Mesendoderm (in vitro differentiated cells): Measurements from ENCODE around the gene NXPH2.
"Not testable (repeated sequence)": the region's sequence is repeated elsewhere in the genome, so short reads cannot be mapped to it uniquely, and the experiment has no call there.

Experiments
- DNase-seq: peaks from one replicate; pipeline ENCODE4 v3.0.0; 2013
- H2AK5ac ChIP-seq: 2 replicates; pipeline ENCODE4 v1.6.1; 2013; ENCODE audit warnings: low read length, inconsistent platforms
- H2BK120ac ChIP-seq: 2 replicates; pipeline ENCODE4 v1.6.1; 2013; ENCODE audit warnings: low read depth, mild to moderate bottlenecking, low read length, moderate library complexity, mixed read lengths
- H2BK15ac ChIP-seq: replicated peaks from 2 replicates; pipeline ENCODE4 v1.6.1; 2013; ENCODE audit warnings: low read depth, mild to moderate bottlenecking, moderate library complexity
- H2BK5ac ChIP-seq: 2 replicates; pipeline ENCODE4 v1.6.1; 2013; ENCODE audit warnings: low read length, inconsistent platforms
- H3K18ac ChIP-seq: 2 replicates; pipeline ENCODE4 v1.6.1; 2013; ENCODE audit warnings: mild to moderate bottlenecking, low read length, mixed read lengths
- H3K23ac ChIP-seq: one replicate; pipeline ENCODE4 v1.6.1; 2013; ENCODE audit warnings: low read length
- H3K27ac ChIP-seq: 2 replicates; pipeline ENCODE4 v1.5.1; 2013; ENCODE audit warnings: low read depth, mild to moderate bottlenecking, inconsistent platforms, low read length, moderate library complexity
- H3K27me3 ChIP-seq: 2 replicates; pipeline ENCODE4 v1.6.1; 2013; ENCODE audit warnings: low read length, control low read depth, mild to moderate bottlenecking, inconsistent platforms; ENCODE audit not compliant: insufficient read depth, poor library complexity
- H3K36me3 ChIP-seq: 2 replicates; pipeline ENCODE4 v1.6.1; 2013; ENCODE audit warnings: low read length, inconsistent platforms; ENCODE audit not compliant: control insufficient read depth, insufficient read depth
- H3K4ac ChIP-seq: one replicate; pipeline ENCODE4 v1.6.1; 2013; ENCODE audit warnings: low read depth, mild to moderate bottlenecking, low read length, moderate library complexity
- H3K4me1 ChIP-seq: 2 replicates; pipeline ENCODE4 v1.6.1; 2013; ENCODE audit warnings: low read depth, low read length, inconsistent platforms; ENCODE audit not compliant: control insufficient read depth
- H3K4me2 ChIP-seq: 2 replicates; pipeline ENCODE4 v1.6.1; 2013; ENCODE audit warnings: low read length
- H3K4me3 ChIP-seq: 2 replicates; pipeline ENCODE4 v1.5.1; 2013; ENCODE audit warnings: mild to moderate bottlenecking, low read length
- H3K56ac ChIP-seq: one replicate; pipeline ENCODE4 v1.6.1; 2013; ENCODE audit warnings: low read length
- H3K79me1 ChIP-seq: 2 replicates; pipeline ENCODE4 v1.6.1; 2013; ENCODE audit warnings: low read length, inconsistent platforms
- H3K79me2 ChIP-seq: 2 replicates; pipeline ENCODE4 v1.6.1; 2013; ENCODE audit warnings: mild to moderate bottlenecking, low read length; ENCODE audit not compliant: control insufficient read depth, insufficient read depth
- H3K9ac ChIP-seq: 2 replicates; pipeline ENCODE4 v1.6.1; 2013; ENCODE audit warnings: low read length, inconsistent platforms
- H4K5ac ChIP-seq: one replicate; pipeline ENCODE4 v1.6.1; 2013; ENCODE audit warnings: low read length
- H4K8ac ChIP-seq: one replicate; pipeline ENCODE4 v1.6.1; 2013; ENCODE audit warnings: low read depth, mild to moderate bottlenecking, control low read depth, low read length, moderate library complexity
- WGBS: extraction: QIAGEN DNeasy Blood & Tissue Kit; methylation state at CpG from one replicate; pipeline ENCODE4 v1.1.7; 2013; ENCODE audit warnings: low lambda C conversion rate, missing lambda C conversion rate; ENCODE audit not compliant: insufficient coverage; ENCODE audit errors: extremely low coverage; 5-methylcytosine and 5-hydroxymethylcytosine counted together

Gene NXPH2

DNA sequence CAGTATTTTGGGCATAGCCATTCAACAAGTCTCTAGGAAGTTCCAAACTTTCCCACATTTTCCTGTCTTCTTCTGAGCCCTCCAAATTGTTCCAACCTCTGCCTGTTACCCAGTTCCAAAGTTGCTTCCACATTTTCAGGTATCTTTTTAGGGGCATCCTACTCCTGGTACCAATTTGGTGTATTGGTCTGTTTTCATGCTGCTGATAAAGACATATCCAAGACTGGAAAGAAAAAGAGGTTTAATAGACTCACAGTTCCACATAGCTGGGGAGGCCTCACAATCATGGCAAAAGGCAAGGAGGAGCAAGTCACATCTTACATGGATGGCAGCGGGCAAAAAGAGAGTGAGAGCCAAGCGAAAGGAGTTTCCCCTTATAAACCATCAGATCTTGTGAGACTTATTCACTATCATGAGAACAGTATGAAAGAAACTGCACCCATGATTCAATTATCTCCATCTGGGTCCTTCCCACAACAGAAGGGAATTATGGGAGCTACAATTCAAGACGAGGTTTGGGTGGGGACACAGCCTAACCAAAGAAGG lies 43.1 kb downstream of the NXPH2 start:
- H3K36me3 ChIP-seq, H3K4me1 ChIP-seq, H3K9ac ChIP-seq, H3K18ac ChIP-seq, H4K8ac ChIP-seq, H3K23ac ChIP-seq, H3K4me2 ChIP-seq, H2BK5ac ChIP-seq, H3K79me2 ChIP-seq, H2BK15ac ChIP-seq, H2BK120ac ChIP-seq, H3K4me3 ChIP-seq, H3K56ac ChIP-seq, H4K5ac ChIP-seq, H3K27me3 ChIP-seq, H3K79me1 ChIP-seq, H3K4ac ChIP-seq, DNase-seq, H3K27ac ChIP-seq, H2AK5ac ChIP-seq: not testable (repeated sequence)
- WGBS: no CpG with 5 or more reads among the region's 3 CpGs

DNA sequence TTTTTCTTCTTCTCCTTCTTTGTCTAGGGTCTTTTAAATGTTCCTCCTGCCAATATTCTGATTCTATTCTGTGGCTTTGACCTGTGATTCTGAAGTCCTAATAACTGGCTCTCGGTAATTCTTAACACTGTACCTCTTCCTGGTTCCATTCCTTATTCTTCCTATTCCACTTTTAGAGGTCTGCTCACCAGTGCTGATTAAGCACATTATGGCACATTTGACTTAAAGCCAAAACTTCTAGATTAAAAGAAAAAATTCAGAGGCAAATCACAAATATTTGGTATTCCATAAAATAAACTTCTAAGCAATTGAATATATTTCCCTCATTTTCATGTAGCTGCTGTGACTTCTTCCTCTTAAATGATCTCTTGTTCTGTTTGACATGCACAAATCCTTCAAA lies 47.5 kb downstream of the NXPH2 start:
- H2BK120ac ChIP-seq: no peak overlapping the region
- no peaks in the 10 kb centered on the region for H3K79me1 ChIP-seq
- H3K79me2 ChIP-seq: no peaks in the 10 kb centered on the region
- H4K5ac ChIP-seq: no peak overlapping the region
- no peak overlapping the region for H3K56ac ChIP-seq
- no peak overlapping the region for H3K27ac ChIP-seq
- no peak overlapping the region for H2AK5ac ChIP-seq
- no CpG with 5 or more reads among the region's 1 CpG for WGBS
- no peak overlapping the region for H3K4me3 ChIP-seq
- H3K18ac ChIP-seq: no peak overlapping the region
- no peak overlapping the region for H2BK15ac ChIP-seq
- no peaks in the 10 kb centered on the region for H3K27me3 ChIP-seq
- no peak overlapping the region for H4K8ac ChIP-seq
- H3K4me2 ChIP-seq: no peak overlapping the region
- H3K4me1 ChIP-seq: no peaks in the 10 kb centered on the region
- no peak overlapping the region for H2BK5ac ChIP-seq
- no peak overlapping the region for H3K9ac ChIP-seq
- H3K4ac ChIP-seq: no peak overlapping the region
- no peak for DNase-seq
- H3K23ac ChIP-seq: no peak overlapping the region
- H3K36me3 ChIP-seq: no peaks in the 10 kb centered on the region

DNA sequence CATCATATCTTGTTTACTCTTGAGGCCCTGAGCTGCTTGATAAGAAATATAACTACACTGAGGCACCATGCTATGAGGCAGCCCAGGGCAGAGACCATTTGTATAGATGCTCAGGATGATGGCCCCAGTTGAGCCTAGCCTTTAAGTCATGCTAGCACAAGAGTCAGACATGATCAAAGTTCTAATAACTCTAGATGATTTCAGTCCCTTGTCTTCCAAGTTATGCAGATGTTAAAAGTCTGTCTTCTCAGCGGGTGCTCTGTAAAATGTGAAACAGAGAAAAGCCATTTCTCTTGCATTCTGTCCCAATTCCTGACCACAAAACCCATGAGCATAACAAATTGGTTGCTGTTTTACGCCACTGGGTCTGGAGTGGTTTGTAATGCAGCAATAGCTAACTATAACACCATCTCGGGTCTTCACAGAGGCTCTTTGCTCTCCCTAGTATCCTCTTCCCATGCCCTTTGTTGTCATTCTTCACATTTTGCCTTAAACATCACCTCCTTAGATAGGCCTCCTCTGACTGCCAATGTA lies 49.6 kb downstream of the NXPH2 start:
- Histone ChIP-seq H3K4me2 (no peak overlapping the region), H3K4me3 (no peak overlapping the region), H3K18ac (no peak overlapping the region), H4K8ac (no peak overlapping the region), H3K4ac (no peak overlapping the region), H3K27me3 (no peaks in the 10 kb centered on the region), H2BK5ac (no peak overlapping the region), H3K79me1 (no peaks in the 10 kb centered on the region), H3K36me3 (no peaks in the 10 kb centered on the region), H2BK120ac (no peak overlapping the region), H2BK15ac (no peak overlapping the region), H3K27ac (no peak overlapping the region), H3K23ac (no peak overlapping the region), H3K9ac (no peak overlapping the region), H4K5ac (no peak overlapping the region), H3K79me2 (no peaks in the 10 kb centered on the region), H2AK5ac (no peak overlapping the region), H3K4me1 (no peaks in the 10 kb centered on the region), H3K56ac (no peak overlapping the region)
- no CpG with 5 or more reads among the region's 3 CpGs for WGBS
- DNase-seq: no peak

DNA sequence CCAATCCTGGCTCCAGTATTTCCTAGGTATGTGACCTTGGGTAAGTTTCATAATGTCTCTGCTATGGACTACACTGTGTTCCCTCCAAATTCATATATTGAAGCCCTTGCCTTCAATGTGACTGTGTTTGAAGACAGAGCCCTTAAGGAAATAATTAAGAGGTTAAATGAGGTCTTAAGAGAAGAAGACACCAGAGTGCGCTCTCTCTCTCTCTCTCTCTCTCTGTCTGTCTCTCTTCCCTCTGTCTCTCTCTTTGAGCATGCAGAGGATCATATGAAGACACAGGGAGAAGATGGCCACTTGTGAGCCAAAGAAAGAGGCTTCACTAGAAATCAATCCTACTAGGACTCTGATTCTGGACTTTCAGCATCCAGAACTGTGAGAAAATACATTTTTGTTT lies 52.2 kb downstream of the NXPH2 start:
- H2BK15ac ChIP-seq: no peak overlapping the region
- H3K27me3 ChIP-seq: no peaks in the 10 kb centered on the region
- no peak overlapping the region for H4K8ac ChIP-seq
- H3K79me1 ChIP-seq: no peaks in the 10 kb centered on the region
- no peak overlapping the region for H3K4me2 ChIP-seq
- H3K18ac ChIP-seq: no peak overlapping the region
- H3K4me3 ChIP-seq: no peak overlapping the region
- H4K5ac ChIP-seq: no peak overlapping the region
- no peak overlapping the region for H3K9ac ChIP-seq
- H2BK5ac ChIP-seq: no peak overlapping the region
- no peak overlapping the region for H3K23ac ChIP-seq
- H3K4ac ChIP-seq: no peak overlapping the region
- no peak overlapping the region for H3K56ac ChIP-seq
- H3K4me1 ChIP-seq: no peaks in the 10 kb centered on the region
- WGBS: no CpG with 5 or more reads among the region's 1 CpG
- H3K27ac ChIP-seq: no peak overlapping the region
- peak; percentile 43 for DNase-seq
- H3K79me2 ChIP-seq: no peaks in the 10 kb centered on the region
- H2BK120ac ChIP-seq: no peak overlapping the region
- no peak overlapping the region for H2AK5ac ChIP-seq
- H3K36me3 ChIP-seq: no peaks in the 10 kb centered on the region

DNA sequence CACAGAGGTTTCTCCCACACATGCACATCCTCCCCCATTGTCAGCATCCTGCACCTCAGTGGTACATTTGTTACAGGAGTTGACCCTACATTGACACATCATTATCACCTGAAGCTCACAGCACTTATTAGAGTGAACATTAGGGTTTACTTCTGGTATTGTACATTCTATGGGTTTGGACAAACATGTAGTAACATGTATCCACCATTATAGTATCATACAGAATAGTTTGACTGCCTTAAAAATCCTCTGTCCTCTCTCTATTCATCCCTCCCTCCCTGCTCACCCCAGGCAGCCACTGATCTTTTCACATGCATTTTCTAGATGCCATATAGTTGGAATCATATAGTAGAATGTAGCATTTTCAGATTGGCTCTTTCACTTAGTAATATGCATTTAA lies 53.5 kb downstream of the NXPH2 start:
- no peak overlapping the region for H3K23ac ChIP-seq
- H3K4me3 ChIP-seq: no peak overlapping the region
- no peaks in the 10 kb centered on the region for H3K4me1 ChIP-seq
- no peak overlapping the region for H3K4ac ChIP-seq
- DNase-seq: no peak
- no peak overlapping the region for H3K9ac ChIP-seq
- H2BK5ac ChIP-seq: no peak overlapping the region
- no peak overlapping the region for H2AK5ac ChIP-seq
- no peaks in the 10 kb centered on the region for H3K27me3 ChIP-seq
- H3K4me2 ChIP-seq: no peak overlapping the region
- no peak overlapping the region for H2BK15ac ChIP-seq
- no peak overlapping the region for H4K5ac ChIP-seq
- H3K79me2 ChIP-seq: no peaks in the 10 kb centered on the region
- H3K27ac ChIP-seq: no peak overlapping the region
- H2BK120ac ChIP-seq: no peak overlapping the region
- H3K79me1 ChIP-seq: no peaks in the 10 kb centered on the region
- H3K36me3 ChIP-seq: no peaks in the 10 kb centered on the region
- no peak overlapping the region for H3K18ac ChIP-seq
- no peak overlapping the region for H3K56ac ChIP-seq
- no peak overlapping the region for H4K8ac ChIP-seq

DNA sequence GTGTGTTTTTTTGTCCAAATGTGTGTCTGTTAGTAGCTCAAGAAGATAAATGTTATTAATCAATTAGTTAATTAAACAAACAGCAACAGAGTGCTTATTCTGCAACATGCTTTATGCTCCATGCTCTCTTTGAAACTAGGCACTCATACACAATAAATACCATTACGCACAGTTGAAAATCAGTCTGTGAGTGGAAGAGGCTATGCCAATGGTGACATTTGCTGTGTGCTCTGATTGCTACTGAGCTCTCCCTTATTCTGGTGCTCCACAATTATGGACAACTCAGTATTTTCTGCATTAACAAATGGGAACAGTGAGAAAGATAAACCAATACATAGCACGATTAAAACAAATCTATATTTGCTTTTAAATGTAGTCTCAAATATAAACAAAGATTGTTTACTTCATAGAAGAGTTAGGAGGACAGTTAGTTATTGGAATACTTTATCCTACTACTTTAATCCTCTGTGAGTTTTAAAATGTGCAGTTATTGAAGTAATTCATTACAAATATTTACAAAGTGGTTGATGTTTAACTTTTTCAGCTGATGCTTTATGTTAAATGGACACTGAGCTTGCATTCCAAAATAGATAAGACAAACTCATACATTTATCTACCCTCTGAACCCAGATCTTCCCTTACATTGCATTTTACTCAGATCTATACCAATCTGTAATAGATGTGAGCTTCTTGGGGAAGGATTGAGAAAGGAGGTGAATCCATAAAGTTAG lies 55.3 kb downstream of the NXPH2 start:
- H3K56ac ChIP-seq: no peak overlapping the region
- no CpG with 5 or more reads among the region's 2 CpGs for WGBS
- no peaks in the 10 kb centered on the region for H3K36me3 ChIP-seq
- no peak overlapping the region for H3K9ac ChIP-seq
- H3K79me2 ChIP-seq: no peaks in the 10 kb centered on the region
- H3K4ac ChIP-seq: no peak overlapping the region
- H3K27ac ChIP-seq: no peak overlapping the region
- no peak overlapping the region for H2BK120ac ChIP-seq
- no peaks in the 10 kb centered on the region for H3K4me1 ChIP-seq
- H2BK15ac ChIP-seq: no peak overlapping the region
- H3K4me2 ChIP-seq: no peak overlapping the region
- no peak overlapping the region for H3K18ac ChIP-seq
- no peak overlapping the region for H3K23ac ChIP-seq
- H3K27me3 ChIP-seq: no peaks in the 10 kb centered on the region
- H2AK5ac ChIP-seq: no peak overlapping the region
- H4K5ac ChIP-seq: no peak overlapping the region
- no peak overlapping the region for H3K4me3 ChIP-seq
- DNase-seq: no peak
- no peak overlapping the region for H4K8ac ChIP-seq
- H2BK5ac ChIP-seq: no peak overlapping the region
- H3K79me1 ChIP-seq: no peaks in the 10 kb centered on the region
